Astrocyte (in vitro differentiated cells and primary cell): ENCODE measurements around the gene APOL1. TPM values are rescaled to one million over a fixed set of nuclear protein-coding genes. Genes with fewer than 3 reads are reported as not detected.
"Not testable (repeated sequence)": the region's sequence is repeated elsewhere in the genome, so short reads cannot be mapped to it uniquely, and the experiment has no call there.

Source experiments
- DNase-seq: peaks from one replicate; pipeline ENCODE4 v3.0.0-alpha.2; 2010; ENCODE audit warnings: low read depth
- FAIRE-seq: peaks from 2 replicates; lab custom pipeline; 2011; peaks lifted over from hg19 to GRCh38; lab: Jason Lieb, UNC
- H2AFZ ChIP-seq: 2 replicates; pipeline ENCODE4 v1.6.0; 2012; ENCODE audit warnings: low read depth, low read length, inconsistent platforms
- H3K27ac ChIP-seq: 2 replicates; pipeline ENCODE4 v1.5.1; 2011; ENCODE audit warnings: low read depth, low read length, inconsistent platforms
- H3K27me3 ChIP-seq: 2 replicates; pipeline ENCODE4 v1.6.0; 2011; ENCODE audit warnings: low read length, inconsistent platforms; ENCODE audit not compliant: insufficient read depth
- H3K36me3 ChIP-seq: 2 replicates; pipeline ENCODE4 v1.5.1; 2011; ENCODE audit warnings: low read length, inconsistent platforms; ENCODE audit not compliant: insufficient read depth
- H3K4me1 ChIP-seq: 2 replicates; pipeline ENCODE4 v1.5.1; 2011; ENCODE audit warnings: low read length, inconsistent platforms; ENCODE audit not compliant: insufficient read depth
- H3K4me2 ChIP-seq: 2 replicates; pipeline ENCODE4 v1.6.0; 2012; ENCODE audit warnings: low read length, inconsistent platforms
- H3K4me3 ChIP-seq: 2 replicates; pipeline ENCODE4 v1.5.1; 2011; ENCODE audit warnings: low read depth, mild to moderate bottlenecking, low read length, inconsistent platforms; ENCODE audit not compliant: insufficient read depth
- H3K79me2 ChIP-seq: 2 replicates; pipeline ENCODE4 v1.6.0; 2012; ENCODE audit warnings: mild to moderate bottlenecking, low read length, inconsistent platforms; ENCODE audit not compliant: insufficient read depth
- H3K9ac ChIP-seq: 2 replicates; pipeline ENCODE4 v1.6.0; 2012; ENCODE audit warnings: mild to moderate bottlenecking, low read length, inconsistent platforms
- H3K9me3 ChIP-seq: 2 replicates; pipeline ENCODE4 v1.5.1; 2012; ENCODE audit warnings: low read depth, mild to moderate bottlenecking, low read length, inconsistent platforms; ENCODE audit not compliant: insufficient read depth
- H4K20me1 ChIP-seq: 2 replicates; pipeline ENCODE4 v1.6.0; 2012; ENCODE audit warnings: low read length, inconsistent platforms; ENCODE audit not compliant: insufficient read depth
- H3K27ac Mint-ChIP-seq: one replicate; pipeline ENCODE4 v1.8.0; 2021; ENCODE audit warnings: mild to moderate bottlenecking, mixed read lengths; ENCODE audit not compliant: unreplicated experiment
- H3K27me3 Mint-ChIP-seq: one replicate; pipeline ENCODE4 v1.8.0; 2021; ENCODE audit warnings: low read depth, mixed read lengths; ENCODE audit not compliant: unreplicated experiment
- H3K36me3 Mint-ChIP-seq: one replicate; pipeline ENCODE4 v1.8.0; 2021; ENCODE audit warnings: low read depth, mixed read lengths; ENCODE audit not compliant: unreplicated experiment
- H3K4me1 Mint-ChIP-seq: one replicate; pipeline ENCODE4 v1.8.0; 2021; ENCODE audit warnings: low read depth, mixed read lengths; ENCODE audit not compliant: unreplicated experiment
- H3K4me3 Mint-ChIP-seq: one replicate; pipeline ENCODE4 v1.8.0; 2021; ENCODE audit warnings: mild to moderate bottlenecking, moderate library complexity, mixed read lengths; ENCODE audit not compliant: unreplicated experiment
- H3K9me3 Mint-ChIP-seq: one replicate; pipeline ENCODE4 v1.8.0; 2021; ENCODE audit warnings: mild to moderate bottlenecking, mixed read lengths; ENCODE audit not compliant: unreplicated experiment
- CTCF ChIP-seq: IDR thresholded peaks from 2 replicates; pipeline ENCODE4 v1.5.1; 2011; ENCODE audit warnings: low read depth, mild to moderate bottlenecking, inconsistent platforms, low read length, moderate library complexity; ENCODE audit not compliant: insufficient read depth
- EZH2 ChIP-seq: IDR thresholded peaks from 2 replicates; pipeline ENCODE4 v1.6.1; 2012; ENCODE audit warnings: mild to moderate bottlenecking, low read length, inconsistent platforms; ENCODE audit not compliant: insufficient read depth
- total RNA-seq: library from RNA; stranded (reverse); gene quantifications from 2 replicates; pipeline ENCODE4 v1.2.1, GENCODE V29; 2021

Gene APOL1
- total RNA-seq, 1 donor from 2014 or later: 3.9 TPM

DNA sequence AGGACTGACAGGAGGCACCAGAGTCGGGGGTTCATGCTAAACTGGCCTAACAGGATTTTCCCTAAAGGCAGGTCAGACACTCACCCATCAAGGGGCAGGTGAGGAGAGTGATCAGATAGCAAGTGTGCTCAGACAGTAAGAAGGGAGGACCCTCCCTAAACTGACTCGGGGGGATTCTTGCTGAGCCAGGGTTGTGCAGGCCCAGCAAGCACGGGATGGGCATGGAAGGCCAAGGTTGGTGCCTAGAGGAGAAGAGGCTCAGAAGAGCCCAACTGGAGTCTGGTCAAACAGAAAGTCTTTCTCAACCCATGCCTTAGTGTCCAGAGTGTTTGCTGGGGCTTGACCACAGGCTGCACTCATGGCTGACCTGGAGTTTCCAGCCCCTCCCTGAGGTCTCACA, 6.2 kb upstream of the APOL1 start:
- no peaks in the 10 kb centered on the region for H3K27me3 Mint-ChIP-seq
- Histone ChIP-seq H3K27ac (no peak overlapping the region), H3K79me2 (no peaks in the 10 kb centered on the region), H2AFZ (no peak overlapping the region), H4K20me1 (no peaks in the 10 kb centered on the region), H3K36me3 (no peaks in the 10 kb centered on the region), H3K9me3 (no peaks in the 10 kb centered on the region), H3K9ac (no peak overlapping the region), H3K4me2 (no peak overlapping the region), H3K4me1 (no peaks in the 10 kb centered on the region), H3K27me3 (no peaks in the 10 kb centered on the region), H3K4me3 (no peak overlapping the region)
- DNase-seq (no peak), FAIRE-seq (no peak)
- peaks cover 9% of the 10 kb centered on the region for H3K36me3 Mint-ChIP-seq
- H3K4me3 Mint-ChIP-seq: no peak overlapping the region
- no peaks in the 10 kb centered on the region for H3K4me1 Mint-ChIP-seq
- H3K27ac Mint-ChIP-seq: no peak overlapping the region
- peaks cover 11% of the 10 kb centered on the region for H3K9me3 Mint-ChIP-seq
- TF ChIP-seq EZH2 (no peak), CTCF (no peak)

DNA sequence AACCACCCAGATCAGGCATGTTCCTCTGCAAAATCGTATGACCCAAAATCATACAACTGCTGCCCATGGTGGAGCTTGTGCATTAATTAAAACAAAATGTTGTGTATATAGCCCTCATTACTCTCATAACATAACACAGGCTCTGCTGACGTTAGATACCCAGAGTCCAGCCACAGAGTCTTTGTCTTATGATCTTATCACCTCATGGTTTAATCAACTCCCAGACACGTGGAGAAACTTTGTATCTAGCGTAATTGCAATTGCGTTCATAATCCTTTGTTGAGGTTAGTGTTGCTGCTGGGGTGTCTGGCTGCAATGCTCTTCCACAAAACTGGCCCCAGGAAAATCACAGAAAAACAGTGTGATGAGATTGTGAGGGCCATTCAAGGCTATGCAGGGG, 5.0 kb upstream of the APOL1 start:
- peaks cover 2% of the 10 kb centered on the region for H4K20me1 ChIP-seq
- no peak overlapping the region for H3K4me2 ChIP-seq
- TF ChIP-seq CTCF (no peak), EZH2 (no peak)
- H3K4me1 ChIP-seq: no peaks in the 10 kb centered on the region
- no peaks in the 10 kb centered on the region for H3K79me2 ChIP-seq
- Mint-ChIP-seq H3K27ac (no peak overlapping the region), H3K4me1 (peaks cover 4% of the 10 kb centered on the region), H3K27me3 (no peaks in the 10 kb centered on the region), H3K36me3 (peaks cover 11% of the 10 kb centered on the region), H3K4me3 (peak overlapping the region; percentile 8), H3K9me3 (peaks cover 11% of the 10 kb centered on the region)
- no peaks in the 10 kb centered on the region for H3K9me3 ChIP-seq
- FAIRE-seq (no peak), DNase-seq (no peak)
- H3K4me3 ChIP-seq: no peak overlapping the region
- no peaks in the 10 kb centered on the region for H3K27me3 ChIP-seq
- no peak overlapping the region for H3K9ac ChIP-seq
- no peak overlapping the region for H3K27ac ChIP-seq
- H2AFZ ChIP-seq: no peak overlapping the region
- H3K36me3 ChIP-seq: no peaks in the 10 kb centered on the region

DNA sequence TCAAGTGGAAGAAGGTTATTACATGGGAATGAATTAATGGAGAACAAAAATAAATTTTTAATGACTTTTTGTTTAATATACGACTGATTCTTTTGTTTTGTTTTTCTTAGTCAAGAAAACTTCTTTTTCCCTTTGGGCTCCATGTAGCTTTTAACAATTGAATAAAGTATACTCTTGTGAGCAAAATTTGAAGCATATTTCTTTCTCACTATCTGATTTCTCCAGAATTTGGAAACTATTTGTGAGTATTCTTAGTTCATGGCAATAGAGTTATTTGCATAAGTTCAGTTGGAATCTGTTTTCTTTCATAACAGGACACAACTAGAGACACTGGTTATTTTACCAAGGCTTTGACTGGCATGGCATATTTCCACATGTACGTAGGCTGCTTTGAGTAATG, 3.8 kb upstream of the APOL1 start:
- DNase-seq (no peak), FAIRE-seq (no peak)
- H3K4me3 Mint-ChIP-seq: no peak overlapping the region
- Histone ChIP-seq H3K4me2 (no peak overlapping the region), H3K9ac (no peak overlapping the region), H3K9me3 (no peaks in the 10 kb centered on the region), H3K79me2 (no peaks in the 10 kb centered on the region), H2AFZ (no peak overlapping the region), H3K4me1 (no peaks in the 10 kb centered on the region), H3K27ac (no peak overlapping the region), H3K27me3 (no peaks in the 10 kb centered on the region), H4K20me1 (peaks cover 4% of the 10 kb centered on the region), H3K4me3 (no peak overlapping the region), H3K36me3 (no peaks in the 10 kb centered on the region)
- no peak for TF ChIP-seq CTCF
- peaks cover 11% of the 10 kb centered on the region for H3K9me3 Mint-ChIP-seq
- peaks cover 10% of the 10 kb centered on the region for H3K4me1 Mint-ChIP-seq
- H3K36me3 Mint-ChIP-seq: peaks cover 16% of the 10 kb centered on the region
- H3K27ac Mint-ChIP-seq: no peak overlapping the region
- peaks cover 2% of the 10 kb centered on the region for H3K27me3 Mint-ChIP-seq

DNA sequence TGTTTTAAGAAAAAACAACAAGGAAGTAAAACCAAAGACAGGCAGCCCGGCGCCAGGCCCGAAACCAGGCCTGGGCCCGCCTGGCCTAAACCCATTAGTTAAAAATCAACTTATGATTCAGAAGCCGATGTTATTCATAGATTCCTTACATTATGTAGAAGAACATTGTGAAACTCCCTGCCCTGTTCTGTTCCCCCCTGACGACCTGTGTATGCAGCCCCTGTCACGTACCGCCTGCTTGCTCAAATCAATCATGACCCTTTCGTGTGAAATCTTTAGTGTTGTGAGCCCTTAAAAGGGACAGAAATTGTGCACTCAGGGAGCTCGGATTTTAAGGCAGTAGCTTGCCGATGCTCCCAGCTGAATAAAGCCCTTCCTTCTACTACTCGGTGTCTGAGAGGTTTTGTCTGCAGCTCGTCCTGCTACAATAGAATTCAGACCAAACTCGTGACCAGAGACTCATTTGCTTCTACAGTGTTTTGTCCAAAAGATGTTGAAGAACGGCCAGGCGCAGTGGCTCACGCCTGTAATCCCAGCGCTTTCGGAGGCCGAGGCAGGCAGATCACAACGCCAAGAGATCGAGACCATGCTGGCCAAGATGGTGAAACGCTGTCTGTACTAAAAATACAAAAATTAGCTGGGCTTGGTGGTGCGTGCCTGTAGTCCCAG, 2.5 kb upstream of the APOL1 start:
- H4K20me1 ChIP-seq, H3K27ac ChIP-seq, FAIRE-seq, DNase-seq, H3K79me2 ChIP-seq, H3K27me3 ChIP-seq, H3K27me3 Mint-ChIP-seq, H3K4me3 Mint-ChIP-seq, H2AFZ ChIP-seq, H3K36me3 ChIP-seq, H3K4me2 ChIP-seq, H3K9ac ChIP-seq, H3K27ac Mint-ChIP-seq, H3K4me3 ChIP-seq, H3K4me1 ChIP-seq, H3K9me3 ChIP-seq: not testable (repeated sequence)
- Mint-ChIP-seq H3K36me3 (peaks cover 16% of the 10 kb centered on the region), H3K9me3 (peaks cover 11% of the 10 kb centered on the region), H3K4me1 (peaks cover 10% of the 10 kb centered on the region)
